Body of pancreas (tissue), 4 donors: ENCODE data around the gene MSI2. TPM values are rescaled to one million over a fixed set of nuclear protein-coding genes. Genes with fewer than 3 reads are reported as not detected.

Experiments
- ATAC-seq: fragments of 150-250 bp; one replicate; pipeline ENCODE4 v1.9.1; 2016
- DNase-seq, 4 donors: peaks; one replicate each; pipeline ENCODE4 v3.0.0-alpha.2; 2019
- H3K27ac ChIP-seq, 4 donors: fragments of 200-600 bp; sonication (generic); 1 replicate in 3 of 4; 2 replicates in 1 of 4; pipeline versions ENCODE4 v1.5.1 to v1.6.1; 2016 to 2019; ENCODE audit warnings: mild to moderate bottlenecking in 1 of 4, mixed read lengths in 1 of 4, moderate library complexity in 1 of 4
- H3K27me3 ChIP-seq, 2 donors: fragments of 200-600 bp; sonication (generic); one replicate each; pipeline ENCODE4 v1.6.0; 2016; ENCODE audit warnings: mild to moderate bottlenecking in 1 of 2
- H3K36me3 ChIP-seq, 2 donors: fragments of 200-600 bp; sonication (generic); replicated peaks in 1 of 2; 2 replicates each; pipeline ENCODE4 v1.5.1; 2016; ENCODE audit warnings: low read depth in 2 of 2; ENCODE audit not compliant: insufficient read depth in 1 of 2
- H3K4me1 ChIP-seq: fragments of 200-600 bp; sonication (generic); one replicate; pipeline ENCODE4 v1.6.0; 2016
- H3K4me3 ChIP-seq, 2 donors: fragments of 200-600 bp; sonication (generic); 1 replicate in 1 of 2; 2 replicates in 1 of 2; pipeline ENCODE4 v1.5.1; 2016 to 2019
- H3K9me3 ChIP-seq, 3 donors: fragments of 200-600 bp; sonication (generic); 1 replicate in 2 of 3; 2 replicates in 1 of 3; pipeline ENCODE4 v1.5.1; 2016
- POLR2A ChIP-seq, 3 donors: fragments of 450-650 bp; IDR thresholded peaks; one replicate each; pipeline ENCODE4 v1.6.1; 2016; ENCODE audit warnings: antibody characterized with exemption in 3 of 3, mild to moderate bottlenecking in 2 of 3
- WGBS, 2 donors: methylation state at CpG; one replicate each; pipeline ENCODE4 v1.1.5; 2017; 5-methylcytosine and 5-hydroxymethylcytosine counted together
- intact Hi-C: fragments of 100-400 bp; cut with DNase I; formaldehyde crosslinking; loops from one replicate; pipeline ENCODE4 v1.15.1; 2023
- total RNA-seq, 2 donors: library from RNA; depleted of rRNA; stranded (reverse); fragments of >200 nt; gene quantifications; one replicate each; pipeline ENCODE4 v1.1.0, GENCODE V29; 2016
- TF ChIP-seq, protein P1 (sequence below), 7 experiments: fragments of 450-650 bp in 4 of 7; fragments of 200-600 bp in 3 of 7; sonication (generic) in 3 of 7; IDR thresholded peaks; one replicate each; pipeline ENCODE4 v1.5.1; 2016 to 2019; ENCODE audit warnings: antibody characterized with exemption in 7 of 7

Gene MSI2
- total RNA-seq, 2 donors from 2014 or later, result 21.1 to 28.5 TPM

DNA sequence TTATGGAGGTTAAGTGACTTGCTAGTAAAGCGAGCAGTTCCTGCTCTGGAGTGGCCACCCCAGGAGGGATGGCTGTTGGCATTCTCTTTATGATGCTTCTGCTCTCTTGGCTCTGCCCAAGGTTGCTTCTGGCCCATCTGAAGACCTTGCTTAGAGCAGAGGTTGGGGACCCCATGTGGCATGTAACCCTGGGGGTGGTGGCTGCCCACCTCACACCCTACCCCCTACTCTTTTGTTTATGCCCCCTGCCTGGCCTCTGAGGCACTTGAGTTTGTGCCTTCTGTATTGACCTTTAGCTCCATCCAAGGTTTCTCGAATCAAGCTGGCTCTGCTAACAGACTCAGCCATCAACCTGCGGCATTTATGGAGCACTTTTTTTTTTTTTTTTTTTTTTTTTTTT lies 214.6 kb downstream of the MSI2 start:
- DNase-seq, result no peak
- ATAC-seq, result no peak
- WGBS, 2 donors, result 93 to 95% methylated on average over 3 of the region's 3 CpGs
- no peak for TF ChIP-seq POLR2A (IDR thresholded peaks at IDR 0.05)
- TF ChIP-seq, protein P1, sequence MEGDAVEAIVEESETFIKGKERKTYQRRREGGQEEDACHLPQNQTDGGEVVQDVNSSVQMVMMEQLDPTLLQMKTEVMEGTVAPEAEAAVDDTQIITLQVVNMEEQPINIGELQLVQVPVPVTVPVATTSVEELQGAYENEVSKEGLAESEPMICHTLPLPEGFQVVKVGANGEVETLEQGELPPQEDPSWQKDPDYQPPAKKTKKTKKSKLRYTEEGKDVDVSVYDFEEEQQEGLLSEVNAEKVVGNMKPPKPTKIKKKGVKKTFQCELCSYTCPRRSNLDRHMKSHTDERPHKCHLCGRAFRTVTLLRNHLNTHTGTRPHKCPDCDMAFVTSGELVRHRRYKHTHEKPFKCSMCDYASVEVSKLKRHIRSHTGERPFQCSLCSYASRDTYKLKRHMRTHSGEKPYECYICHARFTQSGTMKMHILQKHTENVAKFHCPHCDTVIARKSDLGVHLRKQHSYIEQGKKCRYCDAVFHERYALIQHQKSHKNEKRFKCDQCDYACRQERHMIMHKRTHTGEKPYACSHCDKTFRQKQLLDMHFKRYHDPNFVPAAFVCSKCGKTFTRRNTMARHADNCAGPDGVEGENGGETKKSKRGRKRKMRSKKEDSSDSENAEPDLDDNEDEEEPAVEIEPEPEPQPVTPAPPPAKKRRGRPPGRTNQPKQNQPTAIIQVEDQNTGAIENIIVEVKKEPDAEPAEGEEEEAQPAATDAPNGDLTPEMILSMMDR (IDR thresholded peaks at IDR 0.05), result no peak
- H3K36me3 ChIP-seq, result no peaks in the 10 kb centered on the region
- intact Hi-C loops, result no loop called here
- no peak overlapping the region for H3K4me3 ChIP-seq
- no peaks in the 10 kb centered on the region for H3K9me3 ChIP-seq
- no peaks in the 10 kb centered on the region for H3K27me3 ChIP-seq
- H3K4me1 ChIP-seq, result peaks cover 8% of the 10 kb centered on the region
- no peak overlapping the region for H3K27ac ChIP-seq

DNA sequence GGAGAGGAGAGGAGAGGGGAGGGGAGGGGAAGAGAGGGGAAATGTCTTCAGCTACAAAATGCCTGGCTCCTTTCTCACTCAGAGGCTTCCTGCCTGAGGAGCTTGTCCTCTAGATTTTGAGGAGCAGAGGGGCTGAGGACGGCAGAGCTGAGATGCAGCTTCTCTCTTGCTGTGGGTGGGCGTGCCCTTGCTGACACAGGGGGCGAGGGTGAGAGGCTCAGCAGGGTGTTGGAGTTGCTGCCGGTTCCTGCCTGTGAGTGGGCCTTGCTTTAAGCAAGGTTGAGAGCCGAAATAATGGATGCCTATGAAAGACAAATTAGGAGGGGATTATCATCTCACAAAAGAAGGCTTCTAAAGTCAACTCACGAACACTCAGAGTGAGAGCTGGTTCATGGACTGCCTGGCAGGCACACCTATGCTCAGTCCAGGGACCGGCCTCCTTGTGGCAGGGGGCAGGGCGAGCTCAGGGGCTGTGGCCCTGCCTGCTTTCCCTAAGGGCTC lies 215.6 kb downstream of the MSI2 start:
- Histone ChIP-seq H3K27me3 (no peaks in the 10 kb centered on the region), H3K27ac (no peak overlapping the region), H3K4me1 (peaks cover 8% of the 10 kb centered on the region), H3K36me3 (no peaks in the 10 kb centered on the region), H3K4me3 (no peak overlapping the region), H3K9me3 (no peaks in the 10 kb centered on the region)
- intact Hi-C loops, result no loop called here
- ATAC-seq (no peak), DNase-seq (no peak)
- TF ChIP-seq, protein P1 (IDR thresholded peaks at IDR 0.05), result no peak
- TF ChIP-seq POLR2A (IDR thresholded peaks at IDR 0.05), result no peak
- 84 to 92% methylated on average over 8 of the region's 8 CpGs for WGBS, 2 donors

DNA sequence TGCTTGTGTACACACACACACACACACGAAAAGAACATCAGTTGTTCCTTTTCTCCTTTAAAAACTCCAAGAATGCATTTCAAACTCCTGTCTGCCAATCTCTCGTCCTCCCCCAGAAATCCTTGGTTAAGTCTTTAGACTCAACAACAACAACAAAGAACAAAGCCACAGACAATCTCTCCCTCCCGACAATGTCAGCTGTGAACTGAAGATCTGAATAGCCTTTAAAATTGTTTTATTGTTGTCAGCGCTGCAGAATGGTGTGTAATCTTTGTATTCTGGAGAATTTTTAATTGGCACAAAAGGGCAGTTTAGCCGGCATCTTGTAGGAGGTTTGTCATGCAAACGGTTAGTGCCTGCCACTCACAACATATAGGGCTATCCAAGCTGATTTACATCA lies 219.5 kb downstream of the MSI2 start:
- no peaks in the 10 kb centered on the region for H3K27me3 ChIP-seq
- 85 to 91% methylated on average over 6 of the region's 6 CpGs for WGBS, 2 donors
- no peaks in the 10 kb centered on the region for H3K36me3 ChIP-seq
- intact Hi-C loops, result no loop called here
- no peak for ATAC-seq
- H3K27ac ChIP-seq, result no peak overlapping the region
- H3K4me3 ChIP-seq, result no peak overlapping the region
- no peaks in the 10 kb centered on the region for H3K9me3 ChIP-seq
- no peak for TF ChIP-seq POLR2A (IDR thresholded peaks at IDR 0.05)
- TF ChIP-seq, protein P1 (IDR thresholded peaks at IDR 0.05), result no peak
- no peak for DNase-seq
- H3K4me1 ChIP-seq, result peaks cover 8% of the 10 kb centered on the region

DNA sequence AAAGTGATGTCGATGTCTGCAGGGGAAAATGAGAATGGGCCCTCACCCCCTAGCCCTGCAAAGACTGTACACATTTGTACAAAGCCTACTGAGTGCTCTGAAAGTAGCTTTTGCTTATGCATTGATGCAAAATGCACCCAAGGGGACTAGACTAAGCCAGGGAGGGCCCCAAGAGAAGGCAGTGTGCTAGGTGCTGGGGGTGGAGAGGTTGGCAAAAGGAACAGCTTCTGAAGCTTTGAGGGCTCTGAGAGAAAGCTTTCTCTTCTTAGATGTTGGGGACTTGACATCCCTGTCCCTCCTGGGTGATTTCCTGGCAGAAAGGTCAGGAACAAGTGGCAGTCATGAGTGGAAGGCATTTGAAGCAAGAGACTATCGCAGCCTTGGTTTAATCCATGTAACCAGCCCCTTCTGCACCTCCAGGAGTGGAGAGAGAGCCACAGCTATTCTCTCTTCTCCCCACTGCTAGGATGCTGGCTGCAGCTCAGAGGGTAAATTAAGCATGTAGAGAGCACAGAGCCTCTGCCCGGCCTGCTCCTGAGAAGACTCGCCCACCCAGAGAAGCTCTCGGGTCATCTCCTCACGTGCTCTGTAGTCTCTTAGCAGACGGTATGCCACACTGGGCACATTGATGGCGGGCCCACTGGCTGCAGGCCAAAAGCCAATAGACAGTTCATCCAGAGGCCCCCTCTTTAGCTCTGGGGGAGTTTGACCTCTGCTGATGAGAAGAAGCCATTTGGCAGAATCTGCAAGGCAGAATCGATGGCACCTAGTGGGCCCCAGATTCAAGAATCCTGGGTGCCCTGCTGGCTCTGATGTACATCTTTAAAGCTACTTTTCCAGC lies 221.4 kb downstream of the MSI2 start:
- DNase-seq (no peak), ATAC-seq (no peak)
- Histone ChIP-seq H3K27me3 (no peaks in the 10 kb centered on the region), H3K4me3 (no peak overlapping the region), H3K36me3 (no peaks in the 10 kb centered on the region), H3K4me1 (peaks cover 8% of the 10 kb centered on the region), H3K9me3 (no peaks in the 10 kb centered on the region), H3K27ac (no peak overlapping the region)
- WGBS, 2 donors, result 78 to 81% methylated on average over 9 of the region's 9 CpGs
- intact Hi-C loops, result no loop called here
- no peak for TF ChIP-seq POLR2A (IDR thresholded peaks at IDR 0.05)

DNA sequence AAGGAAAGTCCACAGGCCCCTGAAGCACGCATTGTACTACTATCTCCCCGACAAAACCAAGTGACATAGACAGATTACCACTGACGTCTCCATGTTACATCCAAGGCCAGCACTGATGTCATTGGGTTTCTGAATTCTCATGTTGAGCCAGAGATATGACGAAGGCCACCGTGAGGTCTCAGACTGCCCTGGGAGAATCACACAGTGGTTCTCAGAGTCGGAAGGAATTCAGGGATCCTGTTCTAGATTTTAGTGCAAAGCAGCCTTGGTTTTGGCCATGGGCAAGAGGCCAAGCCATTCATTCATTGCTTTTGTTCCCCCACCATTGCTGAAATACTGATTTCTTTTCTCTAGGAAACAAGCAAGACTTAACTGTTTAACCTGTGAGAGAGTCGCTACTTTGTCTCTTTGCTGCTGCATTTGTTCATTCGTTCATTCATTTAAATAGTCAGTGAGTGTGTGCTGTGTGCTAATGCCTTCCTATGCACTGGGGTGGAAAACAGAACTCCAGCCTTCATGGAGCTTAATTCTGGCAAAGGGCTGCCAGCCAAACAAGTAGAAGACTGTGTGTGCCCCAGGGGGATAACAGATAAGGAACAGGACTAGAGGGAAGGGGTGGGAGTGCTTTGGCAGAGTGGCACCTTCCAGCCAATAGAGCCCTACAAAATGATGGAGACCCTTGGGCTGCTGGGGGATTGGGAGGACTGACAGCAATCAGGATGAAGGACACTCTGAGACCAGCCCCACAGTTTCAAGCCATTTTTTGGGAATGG lies 222.3 kb downstream of the MSI2 start:
- H3K9me3 ChIP-seq, result no peaks in the 10 kb centered on the region
- peak in 1 of 4 donors; percentile 45 for DNase-seq
- H3K4me1 ChIP-seq, result peaks cover under 1% of the 10 kb centered on the region
- intact Hi-C loops, result no loop called here
- TF ChIP-seq, protein P1 (IDR thresholded peaks at IDR 0.05), result no peak
- no peak for TF ChIP-seq POLR2A (IDR thresholded peaks at IDR 0.05)
- 48 to 53% methylated on average over 8 of the region's 8 CpGs for WGBS, 2 donors
- peak; percentile 58 for ATAC-seq
- no peaks in the 10 kb centered on the region for H3K27me3 ChIP-seq
- H3K36me3 ChIP-seq, result no peaks in the 10 kb centered on the region
- H3K4me3 ChIP-seq, result no peak overlapping the region
- no peak overlapping the region for H3K27ac ChIP-seq
